ENCODE measurements around the gene ZNF710. TPM values are rescaled to one million over a fixed set of nuclear protein-coding genes. Genes with fewer than 3 reads are reported as not detected.

The ZNF710 gene
- total RNA-seq, 1 donor from 2014 or later = 47.9 TPM

GRCh38 chr15:90099072-90099867 lies 98.1 kb downstream of the ZNF710 start:
- intact Hi-C loops (cut with DNase I) = no loop called here
- ATAC-seq (no peak), DNase-seq (no peak)
- peak overlapping the region; percentile 94 for H3K27ac ChIP-seq
- no peaks in the 10 kb centered on the region for H3K9me3 ChIP-seq
- no peak overlapping the region for H3K4me3 ChIP-seq
- H3K4me1 ChIP-seq = peaks cover 47% of the 10 kb centered on the region
- no peaks in the 10 kb centered on the region for H3K36me3 ChIP-seq
- TF ChIP-seq, protein P1, sequence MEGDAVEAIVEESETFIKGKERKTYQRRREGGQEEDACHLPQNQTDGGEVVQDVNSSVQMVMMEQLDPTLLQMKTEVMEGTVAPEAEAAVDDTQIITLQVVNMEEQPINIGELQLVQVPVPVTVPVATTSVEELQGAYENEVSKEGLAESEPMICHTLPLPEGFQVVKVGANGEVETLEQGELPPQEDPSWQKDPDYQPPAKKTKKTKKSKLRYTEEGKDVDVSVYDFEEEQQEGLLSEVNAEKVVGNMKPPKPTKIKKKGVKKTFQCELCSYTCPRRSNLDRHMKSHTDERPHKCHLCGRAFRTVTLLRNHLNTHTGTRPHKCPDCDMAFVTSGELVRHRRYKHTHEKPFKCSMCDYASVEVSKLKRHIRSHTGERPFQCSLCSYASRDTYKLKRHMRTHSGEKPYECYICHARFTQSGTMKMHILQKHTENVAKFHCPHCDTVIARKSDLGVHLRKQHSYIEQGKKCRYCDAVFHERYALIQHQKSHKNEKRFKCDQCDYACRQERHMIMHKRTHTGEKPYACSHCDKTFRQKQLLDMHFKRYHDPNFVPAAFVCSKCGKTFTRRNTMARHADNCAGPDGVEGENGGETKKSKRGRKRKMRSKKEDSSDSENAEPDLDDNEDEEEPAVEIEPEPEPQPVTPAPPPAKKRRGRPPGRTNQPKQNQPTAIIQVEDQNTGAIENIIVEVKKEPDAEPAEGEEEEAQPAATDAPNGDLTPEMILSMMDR (IDR thresholded peaks at IDR 0.05) = no peak
- H3K27me3 ChIP-seq = no peaks in the 10 kb centered on the region

GRCh38 chr15:90099868-90100831 lies 99.0 kb downstream of the ZNF710 start:
- TF ChIP-seq, protein P1 (IDR thresholded peaks at IDR 0.05) = no peak
- ATAC-seq (no peak), DNase-seq (no peak)
- peak overlapping the region; percentile 94 for H3K27ac ChIP-seq
- H3K9me3 ChIP-seq = no peaks in the 10 kb centered on the region
- H3K4me1 ChIP-seq = peaks cover 43% of the 10 kb centered on the region
- peak overlapping the region; percentile 87 for H3K4me3 ChIP-seq
- H3K27me3 ChIP-seq = no peaks in the 10 kb centered on the region
- no peaks in the 10 kb centered on the region for H3K36me3 ChIP-seq
- intact Hi-C loops (cut with DNase I) = no loop called here

- H3K4me3 ChIP-seq = peak overlapping the region; percentile 87
- H3K4me1 ChIP-seq = peaks cover 33% of the 10 kb centered on the region
- TF ChIP-seq, protein P1 (IDR thresholded peaks at IDR 0.05) = no peak
- no peaks in the 10 kb centered on the region for H3K36me3 ChIP-seq
- peak; percentile 79 for DNase-seq
- H3K27me3 ChIP-seq = no peaks in the 10 kb centered on the region
- H3K9me3 ChIP-seq = no peaks in the 10 kb centered on the region
- H3K27ac ChIP-seq = peak overlapping the region; percentile 94
- peak; percentile 29 for ATAC-seq
- intact Hi-C loops (cut with DNase I) = no loop called here
These were observed 100.2 kb downstream of the ZNF710 start for GRCh38 chr15:90101130-90101968.

GRCh38 chr15:90101969-90102890 lies 101.1 kb downstream of the ZNF710 start, which contains the start of gene IDH2:
TSS of gene IDH2 (minus strand) at chr15:90102468. CDS start at chr15:90102390, 78 bp downstream.
- Histone ChIP-seq H3K36me3 (no peaks in the 10 kb centered on the region), H3K27me3 (no peaks in the 10 kb centered on the region), H3K9me3 (no peaks in the 10 kb centered on the region), H3K4me1 (peaks cover 31% of the 10 kb centered on the region), H3K27ac (peak within 1 kb of the TSS; percentile 94), H3K4me3 (peak within 1 kb of the TSS; percentile 87)
- TF ChIP-seq, protein P1 (IDR thresholded peaks at IDR 0.05) = no peak
- peak; percentile 96 for ATAC-seq
- intact Hi-C loops (cut with DNase I) = no loop called here
- peak; percentile 93 for DNase-seq
